RPMI7951 (cell line): ENCODE data around the gene MTM1. TPM values are rescaled to one million over a fixed set of nuclear protein-coding genes. Genes with fewer than 3 reads are reported as not detected.

Experiments
- DNase-seq: peaks from one replicate; pipeline ENCODE4 v3.0.0-alpha.2; 2012; ENCODE audit warnings: low read depth
- total RNA-seq: library from RNA; depleted of rRNA; stranded (reverse); fragments of >200 nt; shearing (Covaris generic); gene quantifications from 2 replicates; pipeline ENCODE4 v1.2.3, GENCODE V29; 2014

MTM1 gene
- total RNA-seq, 1 experiment from 2014 or later, result 10.1 TPM

GRCh38 chrX:150548684-150549083 is 19.7 kb upstream of the MTM1 start:
- DNase-seq, result peak; percentile 65

GRCh38 chrX:150551963-150552362 is 16.5 kb upstream of the MTM1 start:
- DNase-seq, result no peak

GRCh38 chrX:150558424-150558823 is 10.0 kb upstream of the MTM1 start:
- DNase-seq, result no peak

GRCh38 chrX:150564838-150565237 is 3.6 kb upstream of the MTM1 start:
- DNase-seq, result no peak

- DNase-seq, result no peak
Observed at GRCh38 chrX:150565551-150565950, 2.9 kb upstream of the MTM1 start.

- DNase-seq, result no peak
Observed at GRCh38 chrX:150566734-150567182, 1.7 kb upstream of the MTM1 start.

GRCh38 chrX:150567645-150568319 is 639 bp upstream of the MTM1 start:
- no peak for DNase-seq

GRCh38 chrX:150569155-150569477 is 695 bp downstream of the MTM1 start:
- no peak for DNase-seq

GRCh38 chrX:150570512-150570911 is 2.1 kb downstream of the MTM1 start:
- no peak for DNase-seq

GRCh38 chrX:150572206-150572605 is 3.8 kb downstream of the MTM1 start:
- no peak for DNase-seq

GRCh38 chrX:150573106-150573505 is 4.7 kb downstream of the MTM1 start:
- no peak for DNase-seq

GRCh38 chrX:150573702-150574101 is 5.3 kb downstream of the MTM1 start:
- no peak for DNase-seq

- no peak for DNase-seq
Observed at GRCh38 chrX:150574559-150575418, 6.4 kb downstream of the MTM1 start.

GRCh38 chrX:150575419-150575814 is 7.0 kb downstream of the MTM1 start:
- peak; percentile 81 for DNase-seq

- DNase-seq, result no peak
Observed at GRCh38 chrX:150577174-150577573, 8.8 kb downstream of the MTM1 start.

GRCh38 chrX:150581093-150581775 is 12.8 kb downstream of the MTM1 start:
- DNase-seq, result peak; percentile 78

- peak; percentile 10 for DNase-seq
Observed at GRCh38 chrX:150582338-150582948, 14.0 kb downstream of the MTM1 start.

- DNase-seq, result peak; percentile 29
Observed at GRCh38 chrX:150587585-150588503, 19.4 kb downstream of the MTM1 start.

GRCh38 chrX:150594584-150594983 is 26.2 kb downstream of the MTM1 start:
- DNase-seq, result no peak

- no peak for DNase-seq
Observed at GRCh38 chrX:150599226-150599625, 30.8 kb downstream of the MTM1 start.

GRCh38 chrX:150602296-150602695 is 33.9 kb downstream of the MTM1 start:
- no peak for DNase-seq
